H1 (cell line): Measurements from ENCODE around the gene IP6K3. TPM values are rescaled to one million over a fixed set of nuclear protein-coding genes. Genes with fewer than 3 reads are reported as not detected.

Experiments
- CTCF ChIA-PET: fragments of 300-600 bp; sonication (Branson Sonifier 250); formaldehyde crosslinking; loops from one replicate; lab custom pipeline; 2021; ENCODE audit not compliant: partially characterized antibody; lab: Charles Lee
- POLR2A ChIA-PET: fragments of 300-600 bp; sonication (Branson Sonifier 250); formaldehyde crosslinking; loops from one replicate; lab custom pipeline; 2021; ENCODE audit warnings: inconsistent platforms; ENCODE audit not compliant: partially characterized antibody; lab: Charles Lee
- DNase-seq, 2 experiments: peaks; one replicate each; pipeline versions ENCODE4 v3.0.0 to v3.0.0-alpha.2; 2010 to 2022; ENCODE audit warnings: low spot score in 2 of 2, low read depth in 1 of 2, mixed read lengths in 1 of 2
- FAIRE-seq: peaks from 2 replicates; lab custom pipeline; 2011; peaks lifted over from hg19 to GRCh38; lab: Jason Lieb, UNC
- H2AFZ ChIP-seq: 2 replicates; pipeline ENCODE4 v1.8.1; 2012; ENCODE audit warnings: low read length, inconsistent platforms
- H2AK5ac ChIP-seq: 2 replicates; pipeline ENCODE4 v1.6.1; 2013; ENCODE audit warnings: low read depth, low read length
- H2BK120ac ChIP-seq: replicated peaks from 2 replicates; pipeline ENCODE3; 2013; ENCODE audit warnings: low read depth, low read length, inconsistent platforms
- H2BK12ac ChIP-seq: 2 replicates; pipeline ENCODE4 v1.6.1; 2013; ENCODE audit warnings: low read depth, low read length
- H2BK15ac ChIP-seq: 2 replicates; pipeline ENCODE4 v1.6.1; 2013; ENCODE audit warnings: low read length
- H2BK20ac ChIP-seq: 2 replicates; pipeline ENCODE4 v1.6.1; 2013; ENCODE audit warnings: low read length
- H2BK5ac ChIP-seq: 2 replicates; pipeline ENCODE4 v1.6.1; 2013; ENCODE audit warnings: low read depth, low read length
- H3K14ac ChIP-seq: 2 replicates; pipeline ENCODE4 v1.6.1; 2013; ENCODE audit warnings: inconsistent platforms; ENCODE audit not compliant: insufficient read length
- H3K18ac ChIP-seq: 2 replicates; pipeline ENCODE4 v1.6.1; 2013; ENCODE audit warnings: low read length; ENCODE audit errors: extremely low read depth
- H3K23ac ChIP-seq: 2 replicates; pipeline ENCODE4 v1.6.1; 2013; ENCODE audit warnings: inconsistent platforms; ENCODE audit not compliant: insufficient read length
- H3K23me2 ChIP-seq: 2 replicates; pipeline ENCODE4 v1.6.1; 2013; ENCODE audit warnings: low read depth, low read length
- H3K27ac ChIP-seq: 2 replicates; pipeline ENCODE4 v1.6.1; 2011; ENCODE audit warnings: low read depth, low read length, inconsistent platforms
- H3K27me3 ChIP-seq, 4 experiments: replicated peaks in 1 of 4; 1 replicate in 1 of 4; 2 replicates in 3 of 4; pipeline versions ENCODE4 v1.6.1 to v1.8.1; 2011 to 2013; ENCODE audit warnings: low read length in 3 of 4, mild to moderate bottlenecking in 3 of 4, inconsistent platforms in 2 of 4, mixed read lengths in 2 of 4, moderate library complexity in 1 of 4; ENCODE audit not compliant: control insufficient read depth in 3 of 4, insufficient read depth in 3 of 4; ENCODE audit errors: extremely low read depth in 1 of 4
- H3K36me3 ChIP-seq, 4 experiments: 2 replicates each; pipeline versions ENCODE4 v1.6.1 to v1.8.1; 2011 to 2013; ENCODE audit warnings: mild to moderate bottlenecking in 4 of 4, low read length in 3 of 4, moderate library complexity in 2 of 4, control low read depth in 1 of 4, inconsistent platforms in 1 of 4; ENCODE audit not compliant: insufficient read depth in 4 of 4, control insufficient read depth in 2 of 4
- H3K4ac ChIP-seq: replicated peaks from 2 replicates; pipeline ENCODE3; 2013; ENCODE audit warnings: low read length, low read depth, mixed read lengths, inconsistent platforms; ENCODE audit not compliant: insufficient read length
- H3K4me1 ChIP-seq, 4 experiments: replicated peaks in 1 of 4; 1 replicate in 1 of 4; 2 replicates in 3 of 4; pipeline versions ENCODE4 v1.6.1 to v1.8.1; 2011 to 2013; ENCODE audit warnings: low read length in 3 of 4, inconsistent platforms in 2 of 4, mixed read lengths in 1 of 4; ENCODE audit not compliant: insufficient read depth in 4 of 4, control insufficient read depth in 3 of 4
- H3K4me2 ChIP-seq, 2 experiments: 2 replicates each; pipeline versions ENCODE4 v1.6.1 to v1.8.1; 2011 to 2013; ENCODE audit warnings: low read depth in 2 of 2, low read length in 2 of 2, control low read depth in 1 of 2, inconsistent platforms in 1 of 2, mild to moderate bottlenecking in 1 of 2; ENCODE audit not compliant: insufficient read depth in 1 of 2
- H3K4me3 ChIP-seq, 4 experiments: fragments of 200-600, 300-600 bp in 1 of 4; sonication (generic), shearing (Covaris generic), sonication (Bioruptor Twin) in 1 of 4; 2 replicates each; pipeline versions ENCODE4 v1.5.1 to v1.8.1; 2011 to 2016; ENCODE audit warnings: low read length in 4 of 4, low read depth in 3 of 4, control low read depth in 2 of 4, inconsistent platforms in 2 of 4, mild to moderate bottlenecking in 2 of 4, mixed read lengths in 1 of 4, moderate library complexity in 1 of 4; ENCODE audit not compliant: insufficient read depth in 2 of 4; ENCODE audit errors: extremely low read depth in 1 of 4
- H3K56ac ChIP-seq: replicated peaks from 2 replicates; pipeline ENCODE3; 2013; ENCODE audit warnings: low read depth, mild to moderate bottlenecking, mixed read lengths, low read length, inconsistent platforms; ENCODE audit not compliant: insufficient read length
- H3K79me1 ChIP-seq: 2 replicates; pipeline ENCODE4 v1.6.1; 2013; ENCODE audit warnings: low read depth, low read length, control low read depth
- H3K79me2 ChIP-seq, 2 experiments: 2 replicates each; pipeline versions ENCODE4 v1.6.1 to v1.8.1; 2012 to 2013; ENCODE audit warnings: low read length in 2 of 2, mild to moderate bottlenecking in 2 of 2, inconsistent platforms in 1 of 2; ENCODE audit not compliant: insufficient read depth in 2 of 2, control insufficient read depth in 1 of 2
- H3K9ac ChIP-seq, 4 experiments: replicated peaks in 1 of 4; 1 replicate in 1 of 4; 2 replicates in 3 of 4; pipeline versions ENCODE4 v1.6.1 to v1.8.1; 2011 to 2013; ENCODE audit warnings: low read depth in 3 of 4, low read length in 3 of 4, control low read depth in 2 of 4, mild to moderate bottlenecking in 2 of 4, moderate library complexity in 2 of 4, inconsistent platforms in 1 of 4; ENCODE audit errors: extremely low read depth in 1 of 4
- H3K9me3 ChIP-seq, 2 experiments: 2 replicates each; pipeline versions ENCODE4 v1.6.1 to v1.8.1; 2012 to 2013; ENCODE audit warnings: mild to moderate bottlenecking in 2 of 2, moderate library complexity in 2 of 2, control low read depth in 1 of 2, inconsistent platforms in 1 of 2, low read depth in 1 of 2, low read length in 1 of 2, mixed read lengths in 1 of 2; ENCODE audit not compliant: insufficient read depth in 2 of 2
- H4K20me1 ChIP-seq, 2 experiments: replicated peaks in 1 of 2; 2 replicates each; pipeline versions ENCODE3 to v1.8.1; 2011 to 2013; ENCODE audit warnings: inconsistent platforms in 2 of 2, low read length in 2 of 2, mild to moderate bottlenecking in 1 of 2; ENCODE audit not compliant: insufficient read depth in 2 of 2, control insufficient read depth in 1 of 2
- H4K5ac ChIP-seq: 2 replicates; pipeline ENCODE4 v1.6.1; 2013; ENCODE audit warnings: low read length, low read depth, mixed read lengths, inconsistent platforms; ENCODE audit not compliant: insufficient read length
- H4K8ac ChIP-seq: 2 replicates; pipeline ENCODE4 v1.8.0; 2013; ENCODE audit warnings: mild to moderate bottlenecking, moderate library complexity, low read length, inconsistent platforms; ENCODE audit not compliant: insufficient read depth; ENCODE audit errors: extremely low read depth
- H4K91ac ChIP-seq: replicated peaks from 2 replicates; pipeline ENCODE3; 2013; ENCODE audit warnings: low read length, mixed read lengths, inconsistent platforms; ENCODE audit not compliant: insufficient read length
- CBX8 ChIP-seq: fragments of 300-800, 300-1000 bp; sonication (generic); IDR thresholded peaks from 2 replicates; pipeline ENCODE4 v1.7.1; 2016; ENCODE audit warnings: low read depth, low read length, borderline replicate concordance
- CHD2 ChIP-seq: IDR thresholded peaks from 2 replicates; pipeline ENCODE4 v1.6.1; 2012; ENCODE audit warnings: low read length, improper control_type of control experiment
- E2F6 ChIP-seq: IDR thresholded peaks from 2 replicates; pipeline ENCODE4 v1.6.1; 2012; ENCODE audit warnings: inconsistent platforms
- FOSL1 ChIP-seq: IDR thresholded peaks from 2 replicates; pipeline ENCODE4 v1.6.1; 2011; ENCODE audit warnings: mild to moderate bottlenecking, low read depth, low read length, moderate library complexity; ENCODE audit not compliant: insufficient read depth
- GTF2F1 ChIP-seq: IDR thresholded peaks from 2 replicates; pipeline ENCODE4 v1.6.1; 2012; ENCODE audit warnings: low read depth, low read length, improper control_type of control experiment, borderline replicate concordance
- HDAC2 ChIP-seq, 2 experiments: fragments of 300-600 bp in 1 of 2; sonication (generic) in 1 of 2; IDR thresholded peaks; 2 replicates each; pipeline ENCODE4 v1.6.1; 2011 to 2012; ENCODE audit warnings: low read depth in 2 of 2, low read length in 2 of 2, mild to moderate bottlenecking in 2 of 2, moderate library complexity in 2 of 2, borderline replicate concordance in 1 of 2, inconsistent platforms in 1 of 2
- NANOG ChIP-seq: IDR thresholded peaks from 2 replicates; pipeline ENCODE4 v1.6.1; 2011; ENCODE audit warnings: low read length, low read depth, mild to moderate bottlenecking, inconsistent platforms; ENCODE audit not compliant: insufficient read depth, poor library complexity, severe bottlenecking
- RFX5 ChIP-seq: IDR thresholded peaks from 2 replicates; pipeline ENCODE4 v1.6.1; 2011; ENCODE audit warnings: low read depth, low read length, improper control_type of control experiment, borderline replicate concordance
- SIN3A ChIP-seq, 2 experiments: IDR thresholded peaks in 1 of 2; conservative IDR thresholded peaks in 1 of 2; 2 replicates each; pipeline ENCODE4 v1.6.1; 2011 to 2012; ENCODE audit warnings: low read length in 2 of 2, improper control_type of control experiment in 1 of 2, low read depth in 1 of 2, mild to moderate bottlenecking in 1 of 2
- TAF1 ChIP-seq: IDR thresholded peaks from 2 replicates; pipeline ENCODE4 v1.6.1; 2011; ENCODE audit warnings: mild to moderate bottlenecking, low read depth, low read length
- USF2 ChIP-seq: IDR thresholded peaks from 2 replicates; pipeline ENCODE4 v1.6.1; 2011; ENCODE audit warnings: low read length, improper control_type of control experiment
- WGBS, 2 experiments: shearing (Covaris generic) in 1 of 2; methylation state at CpG; one replicate each; pipeline versions ENCODE4 v1.1.6 to v1.1.7; 2013 to 2015; ENCODE audit warnings: low lambda C conversion rate in 2 of 2, mixed read lengths in 2 of 2, inconsistent platforms in 1 of 2, low coverage in 1 of 2, missing lambda C conversion rate in 1 of 2; ENCODE audit not compliant: insufficient replicate concordance in 2 of 2, insufficient coverage in 1 of 2, insufficient read length in 1 of 2; ENCODE audit errors: extremely low coverage in 1 of 2, missing lambda C conversion rate in 1 of 2; 5-methylcytosine and 5-hydroxymethylcytosine counted together
- polyA plus RNA-seq, 7 experiments: library from polyadenylated mRNA; depleted of rRNA in 3 of 7; stranded (reverse) in 5 of 7; unstranded in 2 of 7; fragments of >200 nt in 5 of 7; fragments of 200-250 nt in 2 of 7; gene quantifications; 1 replicate in 5 of 7; 2 replicates in 1 of 7; 4 replicates in 1 of 7; pipeline versions ENCODE4 v1.2.1 to v1.2.3, GENCODE V29; 2011 to 2013; ENCODE audit warnings: missing spikeins in 2 of 7, mixed read lengths in 2 of 7
- total RNA-seq: library from RNA; stranded (reverse); fragmentation: NEBNext Ultra II Directional; extraction: Animal tissue kit (Norgen Biotek cat#: 25700); gene quantifications from 2 replicates; pipeline ENCODE4 v1.2.1, GENCODE V29; 2021

IP6K3 gene
- total and polyA plus RNA-seq, 2 of the 8 experiments (the other 6 are each of a cell fraction or from before 2014, with no cell fraction given) = 0.22 to 0.73 TPM

- Histone ChIP-seq H2BK120ac (no peak overlapping the region), H4K5ac (no peak overlapping the region), H3K4me1 (peaks cover 3 to 16% (median 7%) of the 10 kb centered on the region in 4 experiments; a peak in 6 of 7 replicates), H2AK5ac (no peak overlapping the region), H3K14ac (no peak overlapping the region), H3K9ac (no peak overlapping the region), H4K20me1 (no peaks in the 10 kb centered on the region), H2BK12ac (no peak overlapping the region), H2AFZ (no peak overlapping the region), H3K4me3 (no peak overlapping the region), H3K4ac (no peak overlapping the region), H3K79me2 (no peaks in the 10 kb centered on the region), H3K23ac (no peak overlapping the region), H3K56ac (no peak overlapping the region), H3K9me3 (no peaks in the 10 kb centered on the region), H3K18ac (no peak overlapping the region), H3K79me1 (no peaks in the 10 kb centered on the region), H4K8ac (no peak overlapping the region), H2BK15ac (peak overlapping the region; percentile 81; the same call in 1 of the 2 replicates), H3K27me3 (no peaks in the 10 kb centered on the region; a peak in 2 of 7 replicates), H2BK20ac (no peak overlapping the region), H4K91ac (no peak overlapping the region), H3K27ac (no peak overlapping the region), H3K23me2 (no peaks in the 10 kb centered on the region), H2BK5ac (no peak overlapping the region), H3K36me3 (no peaks in the 10 kb centered on the region), H3K4me2 (no peak overlapping the region)
- WGBS, 2 experiments = 98% methylated on average over 5 of the region's 5 CpGs; no CpG with 5 or more reads in 1 of the 2 experiments
- ChIA-PET CTCF (interaction anchor here (1.5 kb wide), 1 partner anchor 20 kb away, joined by 7 read pairs; no protein-coding TSS in a partner anchor), POLR2A (interaction anchor here (1.2 to 2.4 kb wide), 2 partner anchors 30 kb away, joined by 3 to 5 read pairs; partner anchors contain the start of gene UQCC2)
- DNase-seq = no peak
- FAIRE-seq = no peak
- TF ChIP-seq RFX5 = no peak
- TF ChIP-seq SIN3A (conservative IDR thresholded peaks at IDR 0.05 in 1 of 2, IDR thresholded peaks at IDR 0.05 in 1 of 2; ENCODE audit: low read depth in 1 of 2, low read length in 2 of 2) = no peak
- TF ChIP-seq E2F6 = no peak
- no peak for TF ChIP-seq FOSL1
- TF ChIP-seq TAF1 = no peak
- TF ChIP-seq GTF2F1 = no peak
- no peak for TF ChIP-seq HDAC2 (IDR thresholded peaks at IDR 0.05; ENCODE audit: borderline replicate concordance in 1 of 2, low read depth in 2 of 2, low read length in 2 of 2)
- TF ChIP-seq USF2 = no peak
- TF ChIP-seq CHD2 = no peak
- no peak for TF ChIP-seq CBX8
- TF ChIP-seq NANOG = no peak
Observed at GRCh38 chr6:33740794-33741193, 5.9 kb downstream of the IP6K3 start.
